ENCODE data around the gene NOTCH4.

Gene NOTCH4

GRCh38 chr6:32154514-32155161 is 69.2 kb downstream of the NOTCH4 start:
- TF ChIP-seq CTCF (conservative IDR thresholded peaks at IDR 0.05; ENCODE audit: low read length), result peak; percentile 61
- H3K4me3 ChIP-seq (ENCODE audit: low read length), result peak overlapping the region; percentile 94
- DNase-seq (ENCODE audit: low read depth), result peak; percentile 58

- peak; percentile 30 for TF ChIP-seq CTCF (conservative IDR thresholded peaks at IDR 0.05; ENCODE audit: low read length)
- peak; percentile 90 for DNase-seq (ENCODE audit: low read depth)
- peak within 1 kb of the TSS; percentile 94 for H3K4me3 ChIP-seq (ENCODE audit: low read length)
Observed at GRCh38 chr6:32153564-32154513, 70.0 kb downstream of the NOTCH4 start, which contains the start of gene PPT2. PPT2 (plus strand) TSS chr6:32154141; CDS start chr6:32154595, 454 bp downstream.

GRCh38 chr6:32152769-32153563 is 70.9 kb downstream of the NOTCH4 start:
- DNase-seq (ENCODE audit: low read depth), result peak; percentile 18
- peak overlapping the region; percentile 94 for H3K4me3 ChIP-seq (ENCODE audit: low read length)
- no peak for TF ChIP-seq CTCF (conservative IDR thresholded peaks at IDR 0.05; ENCODE audit: low read length)

GRCh38 chr6:32151863-32152768 is 71.8 kb downstream of the NOTCH4 start, which contains the start of gene PRRT1:
PRRT1 (minus strand) TSS chr6:32151939; CDS start chr6:32151827, 112 bp downstream.
- no peak for DNase-seq (ENCODE audit: low read depth)
- TF ChIP-seq CTCF (conservative IDR thresholded peaks at IDR 0.05; ENCODE audit: low read length), result no peak
- peak within 1 kb of the TSS; percentile 94 for H3K4me3 ChIP-seq (ENCODE audit: low read length)

- TF ChIP-seq CTCF (conservative IDR thresholded peaks at IDR 0.05; ENCODE audit: low read length), result no peak
- H3K4me3 ChIP-seq (ENCODE audit: low read length), result peak overlapping the region; percentile 94
- DNase-seq (ENCODE audit: low read depth), result no peak
Observed at GRCh38 chr6:32151181-32151862, 72.5 kb downstream of the NOTCH4 start.
